GM10266 (cell line): ENCODE measurements around the gene NEURL1B.

Experiments used
- DNase-seq: peaks from one replicate; pipeline ENCODE4 v3.0.0; 2012; ENCODE audit errors: extremely low spot score
- TF ChIP-seq, protein P1 (sequence below): IDR thresholded peaks from 2 replicates; pipeline ENCODE4 v1.5.1; 2012; ENCODE audit warnings: mild to moderate bottlenecking, low read depth; ENCODE audit not compliant: control insufficient read depth, insufficient read depth; ENCODE audit errors: missing control alignments

NEURL1B gene

DNA sequence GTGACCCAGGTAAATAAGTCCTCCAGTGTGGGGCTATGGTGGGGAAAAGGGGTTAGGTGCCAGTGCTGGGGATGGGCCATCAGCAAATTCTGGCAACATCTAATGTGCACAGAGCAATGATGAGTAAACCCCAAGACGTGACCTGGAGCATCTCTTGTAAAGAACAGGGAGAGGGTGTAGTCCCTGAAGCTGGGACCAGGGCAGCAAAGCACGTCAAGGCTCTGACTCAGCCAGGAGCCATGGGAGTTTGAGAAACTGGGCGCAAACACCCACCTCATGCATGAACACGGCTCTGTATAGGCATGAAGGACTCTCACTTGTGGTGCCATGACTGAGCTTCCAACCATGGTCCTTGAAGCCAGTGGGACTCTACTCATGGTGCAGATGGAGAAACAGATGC is 78.1 kb downstream of the NEURL1B start:
- TF ChIP-seq, protein P1, sequence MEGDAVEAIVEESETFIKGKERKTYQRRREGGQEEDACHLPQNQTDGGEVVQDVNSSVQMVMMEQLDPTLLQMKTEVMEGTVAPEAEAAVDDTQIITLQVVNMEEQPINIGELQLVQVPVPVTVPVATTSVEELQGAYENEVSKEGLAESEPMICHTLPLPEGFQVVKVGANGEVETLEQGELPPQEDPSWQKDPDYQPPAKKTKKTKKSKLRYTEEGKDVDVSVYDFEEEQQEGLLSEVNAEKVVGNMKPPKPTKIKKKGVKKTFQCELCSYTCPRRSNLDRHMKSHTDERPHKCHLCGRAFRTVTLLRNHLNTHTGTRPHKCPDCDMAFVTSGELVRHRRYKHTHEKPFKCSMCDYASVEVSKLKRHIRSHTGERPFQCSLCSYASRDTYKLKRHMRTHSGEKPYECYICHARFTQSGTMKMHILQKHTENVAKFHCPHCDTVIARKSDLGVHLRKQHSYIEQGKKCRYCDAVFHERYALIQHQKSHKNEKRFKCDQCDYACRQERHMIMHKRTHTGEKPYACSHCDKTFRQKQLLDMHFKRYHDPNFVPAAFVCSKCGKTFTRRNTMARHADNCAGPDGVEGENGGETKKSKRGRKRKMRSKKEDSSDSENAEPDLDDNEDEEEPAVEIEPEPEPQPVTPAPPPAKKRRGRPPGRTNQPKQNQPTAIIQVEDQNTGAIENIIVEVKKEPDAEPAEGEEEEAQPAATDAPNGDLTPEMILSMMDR, result no peak
- DNase-seq, result no peak

DNA sequence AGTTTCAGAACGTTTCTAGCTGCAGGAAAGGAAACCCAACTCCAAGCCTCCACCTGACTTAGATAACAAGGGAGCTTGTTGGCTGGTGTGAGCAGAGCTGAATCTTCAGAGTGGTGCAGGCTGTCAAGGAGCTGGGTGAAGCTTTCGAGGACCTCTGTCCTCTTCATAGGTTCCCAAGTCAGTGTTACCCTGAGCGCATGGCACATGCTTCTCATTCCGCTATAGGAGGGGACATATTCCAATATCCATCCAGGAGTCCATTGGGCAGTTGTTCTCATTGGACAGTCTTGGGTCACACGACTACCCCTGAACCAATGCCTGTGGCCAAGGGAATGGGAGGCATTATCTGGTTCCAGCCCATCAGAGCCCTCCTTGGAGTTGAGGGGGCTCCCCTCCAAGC is 79.6 kb downstream of the NEURL1B start:
- DNase-seq, result no peak
- TF ChIP-seq, protein P1, result no peak

DNA sequence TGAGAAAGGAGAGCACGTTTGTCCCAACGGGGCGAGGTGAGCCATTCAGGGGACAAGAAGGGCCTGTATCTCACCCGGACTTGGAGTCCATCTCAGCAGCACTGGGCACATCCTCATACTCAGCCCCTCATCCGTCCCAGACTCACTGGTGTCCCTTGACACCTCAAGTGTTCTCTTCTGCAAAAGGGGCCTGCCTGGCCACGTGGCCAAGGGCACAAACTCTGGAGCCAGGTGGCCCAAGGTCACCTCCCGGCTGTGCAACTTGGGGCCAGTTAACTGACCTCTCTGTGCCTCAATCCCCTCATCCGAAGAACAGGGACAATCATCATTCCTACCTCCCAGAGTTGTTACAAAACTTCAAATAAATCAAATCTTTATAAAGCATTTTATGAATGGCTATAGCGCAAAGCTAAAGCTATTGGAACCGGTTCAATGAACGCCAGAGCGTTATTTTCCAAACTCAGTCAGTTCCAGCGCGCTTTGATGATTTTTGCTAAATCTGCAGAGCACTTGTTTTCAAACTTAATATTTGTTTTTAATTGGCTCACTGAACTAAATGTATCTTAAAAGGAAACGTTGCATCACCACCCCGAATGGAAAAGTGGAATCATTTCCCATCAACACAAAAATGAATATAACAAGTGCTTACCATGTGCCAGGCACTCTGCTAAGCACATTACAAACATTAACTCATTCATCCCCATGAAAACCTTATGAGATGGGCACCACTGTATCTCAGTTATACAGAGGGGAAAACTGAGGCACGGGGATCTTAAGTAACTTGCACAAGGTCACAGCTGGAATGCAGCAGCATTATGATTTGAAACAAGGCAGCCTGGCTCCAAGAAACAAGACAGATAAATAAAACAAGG is 80.6 kb downstream of the NEURL1B start:
- TF ChIP-seq, protein P1, result no peak
- DNase-seq, result no peak

DNA sequence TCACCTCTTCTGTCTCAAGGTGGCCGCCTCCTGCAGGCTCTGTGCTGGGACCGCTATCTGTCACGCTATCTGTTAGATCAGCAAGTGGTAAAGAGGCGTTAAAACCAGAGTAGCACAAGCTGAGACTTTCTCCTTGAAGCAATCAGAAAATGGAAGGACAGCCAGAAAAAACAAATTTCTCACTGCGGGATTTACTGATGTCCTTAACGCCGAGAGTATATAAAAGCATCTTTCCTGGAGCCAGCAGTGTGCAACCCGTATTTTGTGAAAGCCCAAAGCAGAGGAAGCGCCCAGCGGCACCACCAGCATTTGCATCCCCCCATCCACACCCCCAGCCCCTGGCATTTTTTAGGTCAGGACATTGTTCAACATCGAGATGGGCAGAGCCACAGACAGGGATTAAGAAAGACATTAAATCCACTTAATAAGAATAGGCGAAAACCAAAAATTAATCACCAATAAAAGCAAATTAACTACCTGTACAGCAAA is 81.3 kb downstream of the NEURL1B start:
- no peak for DNase-seq
- TF ChIP-seq, protein P1, result no peak

DNA sequence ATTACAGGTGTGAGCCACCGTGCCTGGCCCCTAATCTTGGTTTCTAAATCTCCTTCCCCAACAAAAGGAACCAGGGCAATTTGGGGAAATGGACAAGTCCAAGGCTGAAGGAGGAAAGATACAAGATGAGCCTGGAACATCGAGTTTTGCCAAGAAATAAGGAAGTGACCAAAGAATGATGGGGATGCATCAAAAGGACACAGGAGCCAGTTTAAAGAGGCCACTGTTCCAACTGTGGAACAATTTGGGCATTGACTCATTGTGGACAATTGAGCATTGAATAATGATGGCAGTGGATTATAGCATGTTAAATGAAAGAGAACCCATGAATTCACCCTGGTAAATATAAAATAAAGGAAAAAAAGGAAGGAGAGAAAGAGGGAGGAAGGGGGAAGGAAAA is 82.4 kb downstream of the NEURL1B start:
- TF ChIP-seq, protein P1, result no peak
- DNase-seq, result no peak

DNA sequence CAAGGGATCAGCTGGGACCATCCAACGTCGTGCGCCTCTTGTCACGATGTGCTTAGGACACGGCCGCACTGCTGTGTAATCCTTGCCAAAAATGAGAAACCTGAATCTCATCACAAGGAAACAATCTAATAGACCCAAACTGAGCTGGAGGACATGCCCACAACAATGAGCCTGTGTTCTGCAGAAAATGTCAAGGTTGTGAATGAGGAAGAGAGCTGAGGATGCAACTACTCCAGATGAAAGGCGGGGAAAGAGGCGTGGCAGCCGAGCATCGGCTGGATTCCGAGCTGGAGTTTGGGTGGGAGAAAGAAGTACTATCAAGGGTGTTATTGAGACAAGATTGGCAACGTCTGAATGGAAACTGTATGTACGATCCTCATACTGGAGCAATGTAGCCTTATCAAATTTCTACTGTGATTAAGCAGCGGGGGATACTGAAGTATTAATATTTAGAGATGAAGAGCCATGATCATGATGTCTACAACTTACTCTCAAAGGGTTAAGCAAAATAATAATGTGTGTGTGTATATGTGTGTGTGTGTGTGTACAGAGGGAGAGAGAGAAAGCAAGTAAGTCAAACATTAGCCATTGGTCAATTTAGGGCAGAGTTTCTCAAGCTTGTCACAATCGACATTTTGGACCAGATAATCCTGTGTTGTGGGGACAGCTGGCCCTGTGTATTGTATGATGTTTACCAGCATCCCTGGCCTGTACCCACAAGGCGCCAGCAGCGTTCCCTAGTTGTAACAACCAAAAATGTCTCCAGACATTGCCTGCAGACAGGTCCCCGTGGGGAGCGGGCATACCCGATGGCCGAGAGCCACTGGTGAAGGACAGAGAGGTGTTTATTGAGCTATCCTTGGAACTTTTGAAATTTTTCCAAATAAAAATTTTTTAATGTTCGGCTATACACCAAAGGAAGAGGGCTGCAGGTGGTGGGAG is 83.5 kb downstream of the NEURL1B start:
- TF ChIP-seq, protein P1, result no peak
- DNase-seq, result no peak
